HepG2 (cell line): ENCODE measurements around the gene RPL35A. TPM values are rescaled to one million over a fixed set of nuclear protein-coding genes. Genes with fewer than 3 reads are reported as not detected.

Experiments
- ATAC-seq: fragments of 200-7000 bp; cut with Tn5 transposase; 3 replicates; pipeline ENCODE4 v1.9.1; 2020; ENCODE audit warnings: mild to moderate bottlenecking, moderate library complexity
- BruUV-seq: library from RNA; stranded (reverse); fragments of 400-500 nt; replicated peaks from 2 replicates; lab custom pipeline; 2021; lab: Mats Ljungman, UMichigan
- CTCF ChIA-PET: fragments of 300-600 bp; formaldehyde crosslinking; extraction: SDS; loops from one replicate; lab custom pipeline; 2021; ENCODE audit warnings: low total read pairs, inconsistent platforms, low intra/inter-chr PET ratio; lab: Yijun Ruan, JAX
- POLR2A ChIA-PET: fragments of 350-600 bp; sonication (Branson Sonifier 250); formaldehyde crosslinking; loops from one replicate; lab custom pipeline; 2020; ENCODE audit warnings: antibody characterized with exemption, inconsistent platforms; lab: Yijun Ruan, JAX
- DNase-seq: peaks from one replicate; pipeline ENCODE4 v3.0.0-alpha.2; 2015; ENCODE audit warnings: low spot score
- FAIRE-seq: peaks from 3 replicates; lab custom pipeline; 2011; peaks lifted over from hg19 to GRCh38; lab: Jason Lieb, UNC
- H2AFZ ChIP-seq: one replicate; pipeline ENCODE4 v1.6.1; 2011; ENCODE audit warnings: low read length, inconsistent platforms
- H3K27ac ChIP-seq: fragments of 300-600 bp; 3 replicates; pipeline ENCODE4 v1.8.0; 2011; ENCODE audit warnings: mixed run types, mild to moderate bottlenecking, mixed read lengths, low read length, inconsistent platforms; ENCODE audit not compliant: insufficient read depth; ENCODE audit errors: extremely low read length
- H3K27me3 ChIP-seq, 2 experiments: fragments of 200-600 bp in 1 of 2; 2 replicates in 1 of 2; 3 replicates in 1 of 2; pipeline versions ENCODE4 v1.6.0 to v1.8.0; 2011; ENCODE audit warnings: low read length in 2 of 2, mild to moderate bottlenecking in 2 of 2, moderate library complexity in 2 of 2, inconsistent platforms in 1 of 2; ENCODE audit not compliant: insufficient read depth in 2 of 2, control insufficient read depth in 1 of 2
- H3K36me3 ChIP-seq, 2 experiments: fragments of 200-600 bp in 1 of 2; replicated peaks in 1 of 2; 2 replicates in 1 of 2; 3 replicates in 1 of 2; pipeline versions ENCODE4 v1.5.1 to v1.8.0; 2011; ENCODE audit warnings: low read length in 2 of 2, inconsistent platforms in 1 of 2; ENCODE audit not compliant: insufficient read depth in 2 of 2, control insufficient read depth in 1 of 2
- H3K4me1 ChIP-seq: 2 replicates; pipeline ENCODE4 v1.5.1; 2012; ENCODE audit warnings: low read length, inconsistent platforms; ENCODE audit not compliant: insufficient read depth
- H3K4me2 ChIP-seq: 2 replicates; pipeline ENCODE4 v1.6.0; 2011; ENCODE audit warnings: low read depth, low read length, inconsistent platforms
- H3K4me3 ChIP-seq, 3 experiments: fragments of 200-600 bp in 1 of 3; sonication (generic), shearing (Covaris generic) in 1 of 3; replicated peaks in 1 of 3; 2 replicates each; pipeline ENCODE4 v1.5.1; 2011 to 2016; ENCODE audit warnings: low read length in 3 of 3, inconsistent platforms in 2 of 3, low read depth in 2 of 3, mild to moderate bottlenecking in 2 of 3, control low read depth in 1 of 3, mixed read lengths in 1 of 3; ENCODE audit not compliant: insufficient read depth in 1 of 3
- H3K79me2 ChIP-seq: one replicate; pipeline ENCODE4 v1.6.1; 2011; ENCODE audit warnings: low read length, inconsistent platforms; ENCODE audit not compliant: insufficient read depth
- H3K9ac ChIP-seq: 2 replicates; pipeline ENCODE4 v1.6.0; 2011; ENCODE audit warnings: mild to moderate bottlenecking, low read depth, low read length, inconsistent platforms; ENCODE audit not compliant: insufficient read depth
- H3K9me3 ChIP-seq: 2 replicates; pipeline ENCODE4 v1.5.1; 2012; ENCODE audit warnings: mild to moderate bottlenecking, low read length
- H4K20me1 ChIP-seq: 2 replicates; pipeline ENCODE4 v1.6.0; 2011; ENCODE audit warnings: inconsistent platforms, mild to moderate bottlenecking, low read length, moderate library complexity; ENCODE audit not compliant: insufficient read depth
- ATF7 ChIP-seq, 2 experiments: fragments of 450-650 bp in 1 of 2; sonication (generic) in 1 of 2; formaldehyde crosslinking in 1 of 2; IDR thresholded peaks; 2 replicates each; pipeline versions ENCODE4 v1.4.0 to v1.6.1; 2016 to 2020; ENCODE audit warnings: antibody characterized with exemption in 1 of 2, mild to moderate bottlenecking in 1 of 2, missing genetic modification reagents in 1 of 2
- DR1 ChIP-seq: sonication (generic); formaldehyde crosslinking; IDR thresholded peaks from 2 replicates; pipeline ENCODE4 v1.8.0; 2021; ENCODE audit warnings: mild to moderate bottlenecking, missing genetic modification reagents, inconsistent platforms
- ETV5 ChIP-seq: IDR thresholded peaks from 2 replicates; pipeline ENCODE4 v1.6.1; 2018; ENCODE audit warnings: missing biosample characterization, missing genetic modification reagents, inconsistent platforms, borderline replicate concordance
- GRHL1 ChIP-seq: sonication (generic); formaldehyde crosslinking; conservative IDR thresholded peaks from 2 replicates; pipeline ENCODE4 v1.8.0; 2022; ENCODE audit warnings: missing genetic modification reagents
- JUNB ChIP-seq: sonication (generic); formaldehyde crosslinking; IDR thresholded peaks from 2 replicates; pipeline ENCODE4 v1.8.0; 2022; ENCODE audit warnings: missing genetic modification reagents, mild to moderate bottlenecking, borderline replicate concordance
- MBD4 ChIP-seq: IDR thresholded peaks from 2 replicates; pipeline ENCODE4 v1.6.1; 2012; ENCODE audit warnings: low read length, inconsistent platforms, borderline replicate concordance
- MED1 ChIP-seq: sonication (generic); formaldehyde crosslinking; IDR thresholded peaks from 2 replicates; pipeline ENCODE4 v1.4.0; 2020; ENCODE audit warnings: missing genetic modification reagents
- NFIB ChIP-seq: sonication (generic); formaldehyde crosslinking; IDR thresholded peaks from 2 replicates; pipeline ENCODE4 v1.9.0; 2021; ENCODE audit warnings: missing genetic modification reagents, mild to moderate bottlenecking, borderline replicate concordance
- PRMT3 ChIP-seq: sonication (generic); formaldehyde crosslinking; IDR thresholded peaks from 2 replicates; pipeline ENCODE4 v1.8.1; 2022; ENCODE audit warnings: low read depth, mild to moderate bottlenecking, moderate library complexity, missing genetic modification reagents, borderline replicate concordance
- SOX5 ChIP-seq: IDR thresholded peaks from 2 replicates; pipeline ENCODE4 v1.6.1; 2016; ENCODE audit warnings: borderline replicate concordance
- TBP ChIP-seq: sonication (generic); formaldehyde crosslinking; IDR thresholded peaks from 2 replicates; pipeline ENCODE4 v1.5.0; 2020; ENCODE audit warnings: missing genetic modification reagents
- TFAP4 ChIP-seq: sonication (generic); IDR thresholded peaks from 2 replicates; pipeline ENCODE4 v1.6.1; 2016; ENCODE audit warnings: low read depth, borderline replicate concordance
- XBP1 ChIP-seq: sonication (generic); formaldehyde crosslinking; IDR thresholded peaks from 2 replicates; pipeline ENCODE4 v1.5.0; 2020; ENCODE audit warnings: missing genetic modification reagents
- ZNF382 ChIP-seq: sonication (generic); formaldehyde crosslinking; IDR thresholded peaks from 2 replicates; pipeline ENCODE4 v1.5.0; 2020; ENCODE audit warnings: missing genetic modification reagents, mild to moderate bottlenecking, borderline replicate concordance
- ZNF432 ChIP-seq: sonication (generic); formaldehyde crosslinking; IDR thresholded peaks from 2 replicates; pipeline ENCODE4 v1.5.0; 2020; ENCODE audit warnings: missing genetic modification reagents, mild to moderate bottlenecking, borderline replicate concordance
- ZNF782 ChIP-seq: sonication (generic); formaldehyde crosslinking; IDR thresholded peaks from 2 replicates; pipeline ENCODE4 v1.4.0; 2020; ENCODE audit warnings: missing genetic modification reagents, mild to moderate bottlenecking, borderline replicate concordance
- WGBS: methylation state at CpG from one replicate; pipeline ENCODE4 v1.1.6; 2017; ENCODE audit warnings: low lambda C conversion rate; 5-methylcytosine and 5-hydroxymethylcytosine counted together
- in situ Hi-C: cut with HindIII; loops from 2 replicates; pipeline ENCODE4 v1.10.0; 2017; ENCODE audit warnings: low pct_unique_long_range_greater_than_20kb; ENCODE audit not compliant: extremely low pct_ligation_motif_present
- intact Hi-C: fragments of 100-400 bp; cut with micrococcal nuclease; formaldehyde crosslinking; loops from one replicate; pipeline ENCODE4 v1.10.0; 2022; ENCODE audit not compliant: unreplicated experiment
- polyA plus RNA-seq, 8 experiments: library from polyadenylated mRNA; depleted of rRNA in 3 of 8; stranded (reverse) in 7 of 8; unstranded in 1 of 8; fragments of >200 nt; fragmentation: Illumina TruSeq in 4 of 8; extraction: Trizol in 4 of 8; gene quantifications; 2 replicates each; pipeline versions ENCODE4 v1.2.1 to v1.2.3, GENCODE V29; 2011 to 2016; ENCODE audit warnings: low read depth in 4 of 8, missing spikeins in 1 of 8, mixed read lengths in 1 of 8; ENCODE audit not compliant: insufficient read depth in 1 of 8
- total RNA-seq, 5 experiments: library from RNA; depleted of rRNA; stranded (reverse); fragments of >200 nt; fragmentation: Illumina TruSeq; extraction: Trizol; gene quantifications; 2 replicates each; pipeline ENCODE4 v1.2.3, GENCODE V29; 2016; ENCODE audit warnings: low read depth in 1 of 5

RPL35A gene
- total and polyA plus RNA-seq, 2 of the 13 experiments (the other 11 are each of a cell fraction or from before 2014, with no cell fraction given), result 1,001 to 1,582 TPM

GRCh38 chr3:197961582-197961945 lies 11.6 kb downstream of the RPL35A start (continued):
- TF ChIP-seq NFIB (no peak), ETV5 (no peak), MBD4 (no peak)

- DNase-seq (no peak), ATAC-seq (no peak), FAIRE-seq (no peak)
- Histone ChIP-seq H3K27me3 (no peaks in the 10 kb centered on the region; a peak in 1 of 5 replicates), H3K36me3 (no peaks in the 10 kb centered on the region; a peak in 1 of 5 replicates), H3K4me1 (peaks cover 31% of the 10 kb centered on the region), H3K79me2 (no peaks in the 10 kb centered on the region), H3K9ac (no peak overlapping the region), H4K20me1 (no peaks in the 10 kb centered on the region), H3K27ac (no peak overlapping the region), H2AFZ (no peak overlapping the region), H3K4me2 (no peak overlapping the region), H3K9me3 (peaks cover 10% of the 10 kb centered on the region), H3K4me3 (no peak overlapping the region)
- no TSS peak for BruUV-seq
- intact Hi-C loops (no loop called here), in situ Hi-C loops (no loop called here)
- no peak for TF ChIP-seq XBP1
- no peak for TF ChIP-seq MED1 (CRISPR knock-in tag)
- TF ChIP-seq TFAP4, result no peak
- TF ChIP-seq ZNF432 (CRISPR knock-in tag), result no peak
- TF ChIP-seq ATF7 (IDR thresholded peaks at IDR 0.05), result no peak
- TF ChIP-seq ATF7 (CRISPR knock-in tag; IDR thresholded peaks at IDR 0.05), result no peak
- TF ChIP-seq TBP, result no peak
- TF ChIP-seq DR1 (CRISPR knock-in tag), result no peak
- no peak for TF ChIP-seq SOX5 (CRISPR knock-in tag)
- no peak for TF ChIP-seq JUNB (CRISPR knock-in tag)
- no peak for TF ChIP-seq GRHL1 (CRISPR knock-in tag)
- no peak for TF ChIP-seq PRMT3
- TF ChIP-seq ZNF382 (CRISPR knock-in tag), result no peak
- TF ChIP-seq ZNF782 (CRISPR knock-in tag), result no peak
- WGBS, result 96% methylated on average over 5 of the region's 5 CpGs
- POLR2A ChIA-PET, result no interaction called here
- CTCF ChIA-PET, result no interaction called here
Observed at GRCh38 chr3:197963019-197963637, 13.1 kb downstream of the RPL35A start.
